Effector CD8-positive, alpha-beta T cell (primary cell): ENCODE measurements around the gene DEDD2.
A peak's percentile ranks its signal among the peaks of the same experiment; 100 is the strongest.

Source experiments
- DNase-seq: peaks from one replicate; lab custom pipeline; 2025; lab: John Stamatoyannopoulos, UW

Gene DEDD2

GRCh38 chr19:42248270-42249148 lies 31.0 kb upstream of the DEDD2 start:
- no peak for DNase-seq

- DNase-seq, result no peak
These were observed 30.2 kb upstream of the DEDD2 start for GRCh38 chr19:42247640-42248199.

GRCh38 chr19:42246922-42247639 lies 29.6 kb upstream of the DEDD2 start:
- DNase-seq, result no peak

GRCh38 chr19:42246143-42246921 lies 28.9 kb upstream of the DEDD2 start:
- no peak for DNase-seq

GRCh38 chr19:42245231-42245630 lies 27.8 kb upstream of the DEDD2 start:
- DNase-seq, result no peak

- DNase-seq, result peak; percentile 84
These were observed 27.1 kb upstream of the DEDD2 start for GRCh38 chr19:42244347-42245220.

GRCh38 chr19:42242512-42243409 lies 25.3 kb upstream of the DEDD2 start, which contains the start of gene GSK3A:
Gene GSK3A, minus strand, starts transcription at chr19:42242602. Its CDS starts 137 bp downstream, at chr19:42242465.
- DNase-seq, result peak; percentile 98

GRCh38 chr19:42242069-42242511 lies 24.6 kb upstream of the DEDD2 start:
- no peak for DNase-seq

GRCh38 chr19:42241279-42241678 lies 23.8 kb upstream of the DEDD2 start:
- no peak for DNase-seq

- no peak for DNase-seq
These were observed 22.2 kb upstream of the DEDD2 start for GRCh38 chr19:42239544-42240220.

GRCh38 chr19:42235181-42235580 lies 17.7 kb upstream of the DEDD2 start:
- no peak for DNase-seq

GRCh38 chr19:42234364-42234763 lies 16.9 kb upstream of the DEDD2 start:
- no peak for DNase-seq

GRCh38 chr19:42233678-42234292 lies 16.3 kb upstream of the DEDD2 start:
- DNase-seq, result no peak

GRCh38 chr19:42233106-42233505 lies 15.6 kb upstream of the DEDD2 start:
- DNase-seq, result no peak

- DNase-seq, result no peak
These were observed 15.0 kb upstream of the DEDD2 start for GRCh38 chr19:42232435-42232834.

GRCh38 chr19:42230571-42230970 lies 13.1 kb upstream of the DEDD2 start:
- DNase-seq, result no peak

GRCh38 chr19:42229855-42230351 lies 12.4 kb upstream of the DEDD2 start:
- DNase-seq, result no peak

GRCh38 chr19:42229301-42229854 lies 11.9 kb upstream of the DEDD2 start:
- no peak for DNase-seq
